HuH-7.5 (cell line): ENCODE measurements around the gene IFFO2.

Source experiments
- DNase-seq: peaks from one replicate; pipeline ENCODE4 v3.0.0; 2011; ENCODE audit warnings: low spot score

Gene IFFO2

GRCh38 chr1:18956193-18957135 is at the start of gene IFFO2:
TSS of gene IFFO2 (minus strand) at chr1:18956676. CDS start at chr1:18956332, 344 bp downstream.
- DNase-seq, result peak; percentile 95

GRCh38 chr1:19006000-19006399 is 49.5 kb upstream of the IFFO2 start:
- DNase-seq, result no peak

GRCh38 chr1:19003371-19004290 is 47.2 kb upstream of the IFFO2 start:
- no peak for DNase-seq

GRCh38 chr1:19000065-19000464 is 43.6 kb upstream of the IFFO2 start:
- DNase-seq, result no peak

GRCh38 chr1:18999359-18999758 is 42.9 kb upstream of the IFFO2 start:
- no peak for DNase-seq

- DNase-seq, result no peak
Observed at GRCh38 chr1:18998016-18998724, 41.7 kb upstream of the IFFO2 start.

- DNase-seq, result no peak
Observed at GRCh38 chr1:18997508-18997907, 41.0 kb upstream of the IFFO2 start.

- DNase-seq, result no peak
Observed at GRCh38 chr1:18996548-18997177, 40.2 kb upstream of the IFFO2 start.

- DNase-seq, result no peak
Observed at GRCh38 chr1:18994381-18994780, 37.9 kb upstream of the IFFO2 start.

- DNase-seq, result no peak
Observed at GRCh38 chr1:18992646-18993045, 36.2 kb upstream of the IFFO2 start.

- DNase-seq, result no peak
Observed at GRCh38 chr1:18991585-18991984, 35.1 kb upstream of the IFFO2 start.

- DNase-seq, result no peak
Observed at GRCh38 chr1:18989896-18990295, 33.4 kb upstream of the IFFO2 start.

- DNase-seq, result no peak
Observed at GRCh38 chr1:18989176-18989799, 32.8 kb upstream of the IFFO2 start.

GRCh38 chr1:18981242-18981641 is 24.8 kb upstream of the IFFO2 start:
- DNase-seq, result no peak

- DNase-seq, result no peak
Observed at GRCh38 chr1:18978706-18979105, 22.2 kb upstream of the IFFO2 start.

- DNase-seq, result no peak
Observed at GRCh38 chr1:18977428-18977827, 21.0 kb upstream of the IFFO2 start.

- DNase-seq, result no peak
Observed at GRCh38 chr1:18976096-18976495, 19.6 kb upstream of the IFFO2 start.

- no peak for DNase-seq
Observed at GRCh38 chr1:18974606-18975005, 18.1 kb upstream of the IFFO2 start.

GRCh38 chr1:18974005-18974404 is 17.5 kb upstream of the IFFO2 start:
- no peak for DNase-seq

- no peak for DNase-seq
Observed at GRCh38 chr1:18973446-18973955, 17.0 kb upstream of the IFFO2 start.

- DNase-seq, result no peak
Observed at GRCh38 chr1:18972991-18973390, 16.5 kb upstream of the IFFO2 start.
